CD4-positive, alpha-beta T cell treated with Interferon gamma for 1 hour (primary cell): ENCODE results near the gene ZC3H15.
"Not testable (repeated sequence)": the region's sequence is repeated elsewhere in the genome, so short reads cannot be mapped to it uniquely, and the experiment has no call there.

Source experiments
- DNase-seq: peaks from one replicate; pipeline ENCODE4 v3.0.0-alpha.2; 2020

The ZC3H15 gene

DNA sequence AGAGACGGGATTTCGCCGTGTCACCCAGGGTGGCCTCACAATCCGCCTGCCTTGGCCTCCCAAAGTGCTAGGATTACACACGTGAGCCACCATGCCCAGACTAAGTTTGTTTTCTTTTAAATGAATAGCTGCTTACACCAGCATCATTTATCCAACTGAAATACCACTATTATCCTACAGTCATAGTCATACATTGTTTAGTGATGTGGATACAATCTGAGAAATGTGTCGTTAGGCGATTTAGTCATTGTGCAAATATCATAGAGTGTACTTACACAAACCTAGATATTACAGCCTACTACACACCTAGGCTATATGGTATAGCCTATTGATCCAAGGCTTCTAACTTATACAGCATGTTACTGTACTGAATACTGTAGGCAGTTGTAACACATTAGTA lies 10.3 kb downstream of the ZC3H15 start:
- no peak for DNase-seq

DNA sequence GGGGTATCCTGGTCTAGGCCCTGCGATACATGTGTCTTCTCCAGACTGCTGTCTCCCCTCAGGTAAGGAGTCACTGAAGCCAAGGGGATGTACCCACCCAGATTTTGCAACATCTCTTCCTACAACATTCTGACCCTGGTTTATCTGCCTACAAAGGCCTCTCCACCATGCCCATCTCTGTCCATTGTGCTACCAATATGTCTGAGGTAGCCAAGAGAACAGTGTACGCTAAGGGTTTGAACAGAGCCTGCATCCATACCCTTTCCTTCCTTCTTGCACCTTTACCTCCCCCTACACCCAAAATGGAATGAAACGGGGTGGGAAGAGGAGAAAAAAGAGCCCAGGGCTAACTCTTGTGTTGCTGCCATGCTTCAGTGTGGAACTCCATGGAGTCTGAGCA lies 11.9 kb downstream of the ZC3H15 start:
- DNase-seq: no peak

DNA sequence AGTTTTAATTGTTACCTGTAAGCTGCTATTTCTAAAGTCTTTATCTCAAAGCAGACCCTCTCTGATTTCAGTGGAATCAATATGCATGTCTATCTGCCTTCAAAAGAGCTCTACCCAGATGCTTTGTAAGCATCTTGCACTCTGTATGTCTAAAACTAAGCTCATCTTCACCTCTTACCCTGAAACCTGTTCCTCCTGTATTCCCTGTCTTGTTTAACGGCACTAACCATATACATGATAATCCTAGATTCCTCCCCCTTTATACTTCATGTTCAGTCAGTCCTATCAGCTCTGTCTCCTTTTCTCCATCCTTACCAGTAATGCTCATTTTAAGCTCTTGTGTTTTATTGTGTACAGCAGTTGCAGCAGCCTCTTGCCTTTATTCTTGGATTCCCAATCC lies 12.8 kb downstream of the ZC3H15 start:
- DNase-seq: no peak

DNA sequence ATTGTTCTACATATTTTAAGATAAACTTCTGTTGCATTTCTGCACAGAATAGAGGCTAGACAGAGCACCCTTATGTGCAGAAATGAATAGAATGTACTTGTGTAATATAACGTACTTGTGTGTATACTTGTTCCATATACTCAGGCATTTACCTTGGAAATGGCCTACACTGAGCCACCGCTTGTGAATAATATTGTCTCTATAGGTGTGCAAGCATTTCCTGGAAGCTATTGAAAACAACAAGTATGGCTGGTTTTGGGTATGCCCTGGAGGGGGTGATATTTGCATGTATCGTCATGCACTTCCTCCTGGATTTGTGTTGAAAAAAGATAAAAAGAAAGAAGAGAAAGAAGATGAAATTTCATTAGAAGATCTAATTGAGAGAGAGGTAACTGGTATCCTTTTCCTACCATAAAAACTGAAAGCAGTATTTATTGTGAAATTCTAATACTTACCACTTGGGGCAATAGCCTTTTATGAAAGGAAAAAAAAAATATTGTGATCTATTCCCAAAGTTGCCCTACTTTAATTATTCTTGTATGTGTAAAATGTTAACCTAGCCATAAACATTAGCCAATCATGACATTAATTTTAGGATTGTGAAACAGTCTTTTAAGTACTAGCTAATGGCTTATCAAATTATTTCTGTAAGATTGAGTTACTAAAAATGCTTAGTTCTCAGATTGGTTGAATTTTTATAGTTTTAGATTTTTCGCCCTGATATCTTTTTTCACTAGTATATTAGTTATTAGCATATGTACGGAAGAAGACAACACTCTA lies 18.0 kb downstream of the ZC3H15 start:
- DNase-seq: no peak

DNA sequence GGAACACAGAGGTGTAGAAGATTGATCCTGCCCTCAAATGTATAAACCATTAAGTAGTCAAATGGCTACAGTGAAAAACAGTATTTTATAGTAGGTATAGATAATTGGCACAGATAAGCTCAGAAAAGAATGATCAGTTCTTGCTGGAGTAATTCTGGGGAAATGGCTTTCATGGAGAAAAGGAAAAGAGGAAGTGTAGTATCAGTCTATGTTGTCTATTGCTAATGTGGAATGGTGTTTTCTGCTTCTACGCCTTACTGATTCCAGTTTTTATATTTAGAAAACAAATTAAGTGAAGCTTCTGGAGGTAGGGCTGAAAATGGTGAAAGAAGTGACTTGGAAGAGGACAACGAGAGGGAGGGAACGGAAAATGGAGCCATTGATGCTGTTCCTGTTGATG lies 22.2 kb downstream of the ZC3H15 start:
- no peak for DNase-seq

DNA sequence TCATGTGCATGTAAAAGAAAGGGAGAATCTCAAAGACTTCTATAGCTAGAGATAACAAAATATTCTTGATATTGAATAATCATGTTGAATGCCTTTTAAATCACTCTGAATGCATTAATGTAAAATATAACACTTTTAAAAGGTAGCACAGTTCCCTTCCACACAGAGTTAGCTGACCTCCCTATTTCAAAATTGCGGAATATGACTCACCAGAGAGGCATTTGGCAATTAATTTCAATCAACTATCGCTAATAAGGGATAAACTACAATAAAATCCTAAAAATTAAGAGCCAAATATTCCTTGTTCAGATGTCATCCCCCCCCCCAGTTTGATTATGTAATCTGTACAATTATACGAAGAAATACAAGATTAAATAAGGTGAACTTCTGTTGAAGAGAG lies 29.3 kb downstream of the ZC3H15 start:
- no peak for DNase-seq

DNA sequence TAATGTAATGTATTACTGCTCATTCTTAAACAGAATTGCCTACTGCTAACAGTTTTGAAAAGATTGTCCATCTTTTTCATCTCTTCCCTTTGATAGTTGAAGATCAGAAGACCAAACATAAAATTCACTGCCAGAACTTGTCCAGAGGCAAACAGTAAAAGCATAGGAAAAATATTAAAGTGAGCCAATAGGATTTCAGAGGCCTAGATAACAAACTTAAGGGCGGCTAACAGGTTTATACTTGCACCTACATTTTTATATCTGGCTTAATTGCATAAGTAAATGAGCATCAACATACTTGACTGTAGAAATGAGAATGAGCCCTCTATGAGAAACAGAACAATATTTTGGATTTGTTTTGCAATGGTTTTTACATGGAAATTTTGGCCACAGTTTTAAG lies 30.3 kb downstream of the ZC3H15 start:
- no peak for DNase-seq

DNA sequence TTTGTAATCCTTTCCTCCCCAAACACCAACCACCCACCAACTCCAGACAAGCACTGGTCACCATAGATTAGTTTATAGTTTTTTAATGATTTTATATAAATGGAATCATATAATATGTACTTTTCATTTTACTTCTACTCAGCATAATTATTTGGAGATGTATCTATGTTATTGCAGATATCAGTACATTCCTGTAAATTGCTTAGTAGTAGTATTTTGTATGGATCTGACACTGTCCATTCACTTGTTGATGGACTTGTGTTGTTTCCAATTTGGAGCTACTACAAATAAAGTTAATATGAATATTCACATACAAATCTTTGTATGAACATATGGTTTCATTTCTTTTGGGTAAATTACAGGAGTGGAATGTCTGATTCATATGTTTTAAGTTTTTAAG lies 31.0 kb downstream of the ZC3H15 start:
- no peak for DNase-seq

DNA sequence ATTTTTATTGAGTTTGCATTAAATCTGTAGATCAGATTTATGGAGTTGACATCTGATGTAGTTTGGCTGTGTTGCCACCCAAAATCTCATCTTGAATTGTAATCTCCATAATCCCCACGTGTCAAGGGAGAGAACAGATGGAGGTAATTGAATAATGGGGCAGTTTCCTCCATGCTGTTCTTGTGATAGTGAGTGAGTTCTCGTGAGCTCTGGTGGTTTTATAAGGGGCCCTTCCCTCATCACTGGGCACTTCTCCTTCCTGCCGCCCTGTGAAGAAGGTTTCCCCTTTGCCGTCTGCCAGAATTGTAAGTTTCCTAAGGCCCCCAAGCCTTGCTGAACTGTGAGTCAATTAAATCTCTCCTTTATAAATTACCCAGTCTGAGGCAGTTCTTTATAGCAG lies 32.2 kb downstream of the ZC3H15 start:
- DNase-seq: no peak

DNA sequence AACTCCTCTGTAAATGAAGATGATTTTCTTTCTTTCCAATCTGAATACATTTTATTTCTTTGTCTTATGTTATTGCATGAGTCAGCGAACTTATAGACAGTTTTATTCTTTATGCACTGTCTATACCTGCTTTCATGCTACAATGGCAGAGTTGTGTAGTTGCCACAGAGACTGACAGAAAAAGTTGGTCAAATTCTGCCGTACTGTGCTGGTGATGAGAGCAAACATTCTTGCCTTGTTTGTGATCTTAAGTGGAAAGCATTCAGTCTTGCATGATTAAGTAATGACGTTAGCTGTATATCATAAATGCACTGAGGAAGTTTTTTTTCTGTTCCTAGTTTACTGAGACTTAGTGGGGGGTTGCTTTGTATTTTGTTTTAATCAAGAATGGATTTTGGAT lies 32.9 kb downstream of the ZC3H15 start:
- no peak for DNase-seq

DNA sequence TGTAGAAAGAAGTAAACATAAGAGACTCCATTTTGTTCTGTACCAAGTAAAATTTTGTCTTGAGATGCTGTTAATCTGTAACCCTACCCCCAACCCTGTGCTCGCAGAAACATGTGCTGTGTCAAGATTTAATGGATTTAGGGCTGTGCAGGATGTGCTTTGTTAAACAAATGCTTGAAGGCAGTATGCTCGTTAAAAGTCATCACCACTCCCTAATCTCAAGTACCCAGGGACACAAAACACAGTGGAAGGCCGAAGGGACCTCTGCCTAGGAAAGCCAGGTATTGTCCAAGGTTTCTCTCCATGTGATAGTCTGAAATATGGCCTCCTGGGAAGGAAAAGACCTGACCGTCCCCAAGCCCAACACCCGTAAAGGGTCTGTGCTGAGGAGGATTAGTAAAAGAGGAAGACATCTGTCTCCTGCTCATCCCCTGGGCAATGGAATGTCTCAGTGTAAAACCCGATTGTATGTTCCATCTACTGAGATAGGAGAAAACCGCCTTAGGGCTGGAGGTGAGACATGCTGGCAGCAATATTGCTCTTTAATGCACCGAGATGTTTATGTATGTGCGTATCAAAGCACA lies 35.6 kb downstream of the ZC3H15 start:
- not testable (repeated sequence) for DNase-seq

DNA sequence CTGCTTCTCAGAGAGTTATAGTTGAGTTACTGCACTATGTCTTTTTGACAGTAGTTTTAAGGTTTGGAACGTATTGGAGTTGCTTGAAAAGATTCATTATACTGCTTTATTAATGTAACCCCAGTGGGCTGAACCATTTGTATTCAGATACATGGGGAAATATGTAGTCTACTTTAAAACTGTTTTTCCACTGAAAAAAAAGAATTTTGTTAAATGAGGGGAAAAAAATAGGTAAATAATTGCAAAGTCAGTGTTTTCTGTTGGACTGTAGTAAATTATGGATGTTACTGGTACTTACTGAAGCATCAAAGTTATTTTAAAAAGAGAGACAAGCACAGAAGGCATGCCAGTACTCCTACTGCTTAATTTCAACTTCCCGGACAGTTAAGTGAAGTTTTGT lies 36.4 kb downstream of the ZC3H15 start:
- DNase-seq: no peak

DNA sequence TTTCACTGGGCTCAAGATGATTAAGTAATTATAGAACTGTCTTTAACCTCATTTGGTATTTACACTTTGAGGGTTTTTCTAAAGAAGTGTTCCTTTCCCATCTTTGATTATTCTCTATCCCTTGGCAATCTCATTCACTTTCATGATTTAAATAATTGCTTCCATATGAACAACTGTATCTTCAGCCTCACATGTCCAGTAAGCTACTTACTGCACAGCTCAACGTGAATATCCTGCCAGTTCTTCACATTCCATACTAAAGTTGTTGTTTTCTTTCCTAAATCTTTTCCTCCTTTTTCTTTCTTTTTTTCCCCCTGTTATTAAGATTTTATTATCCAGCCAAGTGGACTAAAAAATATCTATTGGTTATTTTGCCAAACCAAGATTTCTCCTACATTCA lies 37.7 kb downstream of the ZC3H15 start:
- no peak for DNase-seq

DNA sequence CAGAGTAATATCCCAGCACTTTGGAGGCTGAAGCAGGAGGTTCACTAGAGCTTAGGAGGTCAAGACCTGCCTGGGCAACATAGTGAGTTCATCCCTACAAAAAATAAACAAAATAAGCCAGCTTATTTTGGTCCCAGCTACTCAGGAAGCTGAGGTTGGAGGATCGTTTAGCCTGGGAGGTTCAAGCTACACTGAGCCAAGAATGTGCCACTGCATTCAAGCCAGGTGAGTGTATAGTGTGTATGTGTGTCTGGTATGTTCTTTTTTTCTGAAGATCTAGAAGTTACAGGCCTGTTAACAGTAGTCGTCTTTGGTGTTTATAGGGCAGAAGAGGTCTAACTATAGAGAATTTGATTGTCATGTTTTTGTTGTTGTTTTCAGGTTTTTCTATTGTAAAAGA lies 40.2 kb downstream of the ZC3H15 start:
- DNase-seq: no peak

DNA sequence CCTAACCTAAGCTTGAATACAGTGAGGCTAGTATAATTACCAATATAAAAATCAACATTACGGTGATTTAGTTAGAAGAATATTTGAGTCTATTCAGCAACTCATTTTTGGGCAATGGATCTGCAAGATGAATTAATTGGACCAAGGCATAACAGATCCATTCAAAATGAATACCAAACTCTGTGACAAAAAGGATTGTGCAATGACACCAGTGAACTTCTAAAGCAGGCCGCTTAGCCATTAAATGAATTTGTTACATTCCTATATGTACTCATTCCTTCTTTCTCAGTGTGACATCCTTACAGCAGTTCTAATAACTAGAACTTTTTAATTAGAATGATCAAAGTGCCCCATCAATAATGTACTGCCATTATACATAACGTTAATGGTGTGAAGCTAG lies 44.3 kb downstream of the ZC3H15 start:
- no peak for DNase-seq

DNA sequence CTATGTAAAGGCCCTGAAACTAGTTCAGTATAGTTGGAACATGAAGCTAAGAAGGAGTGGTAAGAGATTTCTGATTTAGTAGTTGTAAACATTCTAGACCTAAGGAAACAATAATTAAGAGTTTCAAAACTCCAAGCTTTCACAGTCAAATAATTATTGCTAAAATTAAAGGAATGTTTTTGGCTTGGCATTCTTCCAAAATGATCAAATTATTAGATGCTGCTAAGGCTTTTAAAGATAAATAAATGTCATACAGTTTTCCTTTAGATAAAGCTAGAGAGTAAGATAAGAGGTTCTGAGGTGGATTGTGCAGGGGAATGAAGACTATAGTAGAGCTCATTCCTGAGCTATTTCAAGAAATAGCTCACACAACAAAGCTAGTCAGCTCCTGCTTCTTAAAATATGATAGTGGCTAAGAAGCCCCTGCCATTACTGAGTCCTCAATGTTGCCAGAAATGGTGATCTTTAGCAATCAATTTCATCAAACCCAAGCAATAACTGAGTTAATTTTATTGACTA lies 45.3 kb downstream of the ZC3H15 start:
- DNase-seq: no peak

DNA sequence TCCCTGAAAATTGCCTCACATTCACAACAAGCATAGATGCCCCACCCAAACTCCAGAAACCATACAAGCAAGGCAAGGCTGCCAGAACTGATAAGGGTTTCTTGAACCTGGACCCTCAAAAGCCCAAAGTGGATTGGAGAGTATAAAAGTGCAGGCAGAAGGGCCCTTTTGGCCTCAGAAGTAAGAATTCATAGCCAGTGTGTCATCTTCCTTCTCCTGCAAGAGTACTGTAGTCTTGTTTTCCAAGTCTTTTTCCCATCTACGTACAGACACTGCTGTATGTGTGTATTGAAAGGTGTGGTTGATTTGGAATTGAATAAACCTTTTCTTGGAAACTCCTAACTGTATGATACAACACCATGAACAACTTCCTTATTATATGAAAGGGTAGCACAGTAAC lies 46.8 kb downstream of the ZC3H15 start:
- DNase-seq: no peak

DNA sequence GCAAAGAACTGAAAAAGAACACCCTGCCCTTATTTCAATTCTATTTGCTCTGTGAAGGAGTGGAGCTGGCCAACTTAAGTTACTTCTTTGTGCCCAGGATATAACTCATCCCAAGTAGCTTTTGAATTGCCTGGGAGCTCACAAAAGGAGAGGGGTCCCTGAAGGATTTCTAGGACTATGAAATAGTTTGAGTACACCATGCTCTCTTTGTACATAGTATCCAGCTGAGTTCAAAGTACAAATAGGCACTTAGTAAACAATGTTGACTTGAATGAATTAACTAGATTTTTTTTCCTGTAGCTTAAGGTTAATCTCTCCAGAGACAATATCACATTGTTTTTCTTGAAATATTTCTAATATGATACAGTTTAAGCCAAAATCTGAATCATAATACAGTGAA lies 47.7 kb downstream of the ZC3H15 start:
- no peak for DNase-seq

DNA sequence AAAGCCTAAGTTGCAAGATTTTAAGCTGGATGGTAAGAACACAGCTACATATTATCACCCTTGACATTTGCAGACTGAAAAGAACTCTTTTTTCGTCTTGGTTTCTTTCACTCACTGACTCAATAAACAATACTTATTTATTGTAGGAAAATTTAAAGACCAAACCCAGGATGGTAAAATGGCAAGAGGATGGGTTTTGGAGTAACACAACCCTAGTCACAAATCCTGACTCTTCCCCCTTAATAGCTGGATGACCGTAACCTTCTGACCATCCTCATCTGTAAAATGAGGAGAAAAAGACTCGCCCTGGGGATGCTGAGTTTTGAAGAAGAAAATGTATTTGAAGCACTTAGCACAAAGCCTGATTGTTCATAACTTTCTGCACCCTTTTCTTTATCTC lies 48.3 kb downstream of the ZC3H15 start:
- no peak for DNase-seq

DNA sequence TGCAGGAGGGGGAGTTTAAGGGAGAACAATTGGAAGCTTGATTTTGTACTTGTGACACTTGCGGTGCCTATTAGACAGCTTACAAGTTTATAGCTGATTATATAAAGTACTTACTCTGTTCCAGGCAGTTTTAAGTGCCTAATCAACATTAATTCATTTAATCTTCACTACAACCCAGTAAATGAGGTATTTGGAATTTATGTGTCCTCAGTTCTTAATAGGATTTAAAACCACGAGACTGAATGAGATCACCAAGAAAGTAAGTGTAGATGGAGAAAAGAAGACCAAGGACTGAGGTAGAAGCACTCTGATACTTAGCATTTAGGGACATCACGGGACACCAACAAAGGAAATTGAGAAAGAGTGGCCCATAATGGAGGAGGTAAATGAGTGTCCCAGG lies 49.8 kb downstream of the ZC3H15 start:
- no peak for DNase-seq

DNA sequence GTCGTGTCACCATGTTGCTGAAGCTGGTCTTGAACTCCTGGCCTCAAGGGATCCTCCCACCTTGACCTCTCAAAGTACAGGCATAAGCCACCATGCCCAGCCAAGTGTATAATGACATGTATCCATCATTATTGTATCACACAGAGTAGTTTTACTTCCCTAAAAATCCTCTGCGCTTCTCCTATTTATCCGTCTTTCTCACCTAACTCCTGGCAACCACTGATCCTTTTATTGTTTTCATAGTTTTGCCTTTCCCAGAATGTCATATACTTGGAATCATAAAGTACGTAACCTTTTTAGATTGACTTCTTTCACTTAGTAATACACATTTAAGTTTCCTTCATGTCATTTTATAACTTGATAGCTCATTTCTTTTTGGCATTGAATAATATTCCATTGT lies 51.0 kb downstream of the ZC3H15 start:
- no peak for DNase-seq

DNA sequence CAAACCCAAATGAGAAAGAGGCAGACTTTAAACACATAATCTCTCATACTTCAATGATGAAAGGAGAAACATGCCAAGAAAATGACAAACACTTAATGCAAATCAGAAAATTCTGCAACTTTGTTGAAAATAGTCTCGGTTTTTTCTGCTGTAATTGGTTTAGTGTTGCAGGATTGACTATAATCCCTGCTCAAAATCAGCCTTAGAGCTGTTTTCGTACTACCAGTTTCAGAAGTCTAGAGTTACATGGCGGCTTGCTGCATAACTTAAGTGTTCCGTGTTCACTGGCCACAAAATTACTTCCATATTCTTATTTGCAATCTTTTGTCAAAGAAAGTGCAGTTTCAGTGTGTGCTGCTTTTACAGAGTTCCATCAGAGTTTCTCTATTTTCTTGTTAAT lies 54.9 kb downstream of the ZC3H15 start:
- DNase-seq: no peak

DNA sequence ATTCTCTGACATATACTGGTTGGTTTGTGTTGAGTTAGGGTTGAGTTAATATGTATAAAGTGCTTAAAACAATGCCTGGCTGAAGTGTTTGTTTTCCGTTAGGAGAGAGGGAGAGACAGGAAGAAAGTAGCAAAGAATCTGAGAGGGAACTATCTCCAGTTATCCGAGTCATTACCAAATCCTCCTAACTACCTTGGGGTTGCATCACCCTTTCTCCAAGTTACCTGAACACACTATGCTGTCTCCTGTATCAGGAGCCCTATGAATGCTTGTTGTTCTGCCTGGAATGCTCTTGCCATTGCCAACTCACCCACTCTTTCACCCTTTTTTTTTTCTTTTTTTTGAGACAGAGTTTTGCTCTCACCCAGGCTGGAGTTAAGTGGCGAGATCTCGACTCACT lies 55.9 kb downstream of the ZC3H15 start:
- no peak for DNase-seq

DNA sequence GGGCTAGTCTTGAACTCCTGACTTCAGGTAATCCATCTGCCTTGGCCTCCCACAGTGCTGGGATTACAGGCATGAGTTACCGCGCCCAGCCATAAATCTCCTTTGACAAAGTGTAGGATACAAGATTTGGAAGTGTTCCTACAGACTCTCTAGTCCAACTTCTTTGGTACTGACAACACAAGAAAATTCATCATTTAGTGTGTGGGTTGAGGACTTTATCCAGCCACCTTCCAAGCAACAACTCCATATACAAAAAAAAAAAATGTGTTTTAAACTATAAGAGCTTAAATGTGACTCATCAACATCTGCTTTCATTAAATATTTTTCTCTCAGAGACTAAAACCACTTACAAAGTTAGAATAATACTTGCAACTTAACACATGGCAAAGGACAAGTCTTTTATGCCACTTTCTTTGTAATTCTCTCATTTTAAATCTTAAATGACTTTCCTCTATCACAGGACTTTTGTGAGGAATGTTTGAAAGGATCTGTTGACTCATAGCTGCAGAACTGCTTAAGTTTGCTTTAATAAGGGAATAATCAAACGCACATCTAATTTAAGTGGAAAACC lies 57.6 kb downstream of the ZC3H15 start:
- no peak for DNase-seq

DNA sequence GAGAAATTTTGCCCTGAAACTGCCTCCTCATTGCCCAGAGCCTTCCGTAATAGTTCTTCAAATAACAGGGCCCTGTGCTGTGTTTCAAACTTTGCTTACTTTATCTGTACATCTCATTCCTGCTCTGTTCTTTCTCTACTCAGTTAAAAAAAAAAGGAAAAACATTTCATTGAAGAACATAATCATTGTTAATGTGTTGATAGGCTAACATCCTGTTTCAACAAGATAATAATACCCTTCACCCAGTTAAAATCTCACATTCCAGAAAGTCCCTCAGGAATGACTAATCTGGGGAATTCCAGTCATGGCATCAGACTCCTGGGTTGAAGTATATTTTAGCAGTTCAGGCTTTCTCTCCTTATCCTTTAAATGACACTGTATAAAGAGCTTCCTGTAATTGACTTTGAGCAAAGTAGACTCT lies 58.2 kb downstream of the ZC3H15 start:
- no peak for DNase-seq
